Fibroblast of lung (primary cell): ENCODE measurements around the gene PTF1A. TPM values are rescaled to one million over a fixed set of nuclear protein-coding genes. Genes with fewer than 3 reads are reported as not detected.

ENCODE experiments used
- DNase-seq, 2 donors: peaks; one replicate each; pipeline versions ENCODE4 v3.0.0 to v3.0.0-alpha.2; 2010; ENCODE audit warnings: low read depth in 2 of 2
- H2AFZ ChIP-seq: 2 replicates; pipeline ENCODE4 v1.5.1; 2012; ENCODE audit warnings: low read length, control low read depth, inconsistent platforms
- H3K27ac ChIP-seq: 2 replicates; pipeline ENCODE4 v1.5.1; 2011; ENCODE audit warnings: low read length, control low read depth; ENCODE audit not compliant: insufficient read depth
- H3K27me3 ChIP-seq: 2 replicates; pipeline ENCODE4 v1.5.1; 2011; ENCODE audit warnings: mild to moderate bottlenecking, low read length; ENCODE audit not compliant: control insufficient read depth, insufficient read depth
- H3K36me3 ChIP-seq: 2 replicates; pipeline ENCODE4 v1.5.1; 2011; ENCODE audit warnings: low read length; ENCODE audit not compliant: control insufficient read depth, insufficient read depth
- H3K4me1 ChIP-seq: 2 replicates; pipeline ENCODE4 v1.5.1; 2011; ENCODE audit warnings: low read length; ENCODE audit not compliant: control insufficient read depth, insufficient read depth; ENCODE audit errors: extremely low read depth
- H3K4me2 ChIP-seq: 2 replicates; pipeline ENCODE4 v1.5.1; 2011; ENCODE audit warnings: low read length, control low read depth; ENCODE audit not compliant: insufficient read depth; ENCODE audit errors: extremely low read depth
- H3K4me3 ChIP-seq, 4 experiments: fragments of 200-600 bp in 1 of 4; sonication (generic) in 1 of 4; replicated peaks in 1 of 4; 2 replicates each; pipeline ENCODE4 v1.5.1; 2011 to 2016; ENCODE audit warnings: low read length in 4 of 4, low read depth in 3 of 4, mild to moderate bottlenecking in 3 of 4, control low read depth in 2 of 4, inconsistent platforms in 1 of 4, mixed read lengths in 1 of 4; ENCODE audit not compliant: insufficient read depth in 1 of 4; ENCODE audit errors: control extremely low read depth in 1 of 4
- H3K79me2 ChIP-seq: 2 replicates; pipeline ENCODE4 v1.5.1; 2012; ENCODE audit warnings: mild to moderate bottlenecking, low read length, inconsistent platforms; ENCODE audit not compliant: control insufficient read depth, insufficient read depth
- H3K9ac ChIP-seq: 2 replicates; pipeline ENCODE4 v1.5.1; 2011; ENCODE audit warnings: mild to moderate bottlenecking, low read length, control low read depth; ENCODE audit not compliant: insufficient read depth
- H3K9me3 ChIP-seq: 2 replicates; pipeline ENCODE4 v1.5.1; 2012; ENCODE audit warnings: low read depth, low read length; ENCODE audit not compliant: control insufficient read depth, insufficient read depth
- H4K20me1 ChIP-seq: 2 replicates; pipeline ENCODE4 v1.5.1; 2011; ENCODE audit warnings: low read length; ENCODE audit not compliant: control insufficient read depth, insufficient read depth; ENCODE audit errors: extremely low read depth
- EZH2 ChIP-seq: IDR thresholded peaks from 2 replicates; pipeline ENCODE4 v1.5.1; 2012; ENCODE audit warnings: low read length, control low read depth, mild to moderate bottlenecking; ENCODE audit errors: missing control alignments
- polyA plus RNA-seq, 2 donors: library from polyadenylated mRNA; depleted of rRNA in 1 of 2; stranded (reverse) in 1 of 2; unstranded in 1 of 2; fragments of >200 nt; gene quantifications; 2 replicates each; pipeline ENCODE4 v1.2.1, GENCODE V29; 2011 to 2012; ENCODE audit warnings: missing spikeins in 1 of 2
- total RNA-seq: library from RNA; depleted of rRNA; stranded (reverse); fragments of >200 nt; gene quantifications from 2 replicates; pipeline ENCODE4 v1.2.1, GENCODE V29; 2014
- TF ChIP-seq, protein P1 (sequence below), 2 donors: IDR thresholded peaks in 1 of 2; conservative IDR thresholded peaks in 1 of 2; 1 replicate in 1 of 2; 2 replicates in 1 of 2; pipeline ENCODE4 v1.5.1; 2011 to 2012; ENCODE audit warnings: low read length in 2 of 2, control low read depth in 1 of 2, inconsistent platforms in 1 of 2, low read depth in 1 of 2, mild to moderate bottlenecking in 1 of 2

Gene PTF1A
- total and polyA plus RNA-seq, 2 donors (not counting 1 experiment from before 2014, with no cell fraction given), result not detected

DNA sequence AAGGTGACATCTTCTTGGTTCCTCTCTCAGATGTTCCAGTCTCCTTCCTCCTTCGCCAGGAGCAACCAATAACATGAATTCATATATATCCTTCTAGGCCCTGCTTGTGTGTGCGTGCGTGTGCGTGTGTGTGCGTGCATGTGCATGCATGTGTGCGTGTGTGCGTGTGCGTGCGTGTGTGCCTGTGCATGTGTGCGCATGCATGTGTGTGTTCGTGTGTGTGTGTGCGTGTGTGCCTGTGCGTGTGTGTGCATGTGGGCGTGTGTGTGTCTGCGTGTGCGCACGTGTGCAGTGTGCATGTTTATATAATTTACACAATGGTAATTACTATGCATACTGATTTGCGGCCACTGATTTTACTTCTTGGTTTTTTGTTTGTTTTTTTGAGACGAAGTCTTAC is 43.9 kb upstream of the PTF1A start:
- H4K20me1 ChIP-seq, result no peaks in the 10 kb centered on the region
- H3K36me3 ChIP-seq, result no peaks in the 10 kb centered on the region
- no peak overlapping the region for H2AFZ ChIP-seq
- no peaks in the 10 kb centered on the region for H3K79me2 ChIP-seq
- no peak overlapping the region for H3K27ac ChIP-seq
- no peak overlapping the region for H3K9ac ChIP-seq
- no peak for TF ChIP-seq EZH2
- TF ChIP-seq, protein P1, sequence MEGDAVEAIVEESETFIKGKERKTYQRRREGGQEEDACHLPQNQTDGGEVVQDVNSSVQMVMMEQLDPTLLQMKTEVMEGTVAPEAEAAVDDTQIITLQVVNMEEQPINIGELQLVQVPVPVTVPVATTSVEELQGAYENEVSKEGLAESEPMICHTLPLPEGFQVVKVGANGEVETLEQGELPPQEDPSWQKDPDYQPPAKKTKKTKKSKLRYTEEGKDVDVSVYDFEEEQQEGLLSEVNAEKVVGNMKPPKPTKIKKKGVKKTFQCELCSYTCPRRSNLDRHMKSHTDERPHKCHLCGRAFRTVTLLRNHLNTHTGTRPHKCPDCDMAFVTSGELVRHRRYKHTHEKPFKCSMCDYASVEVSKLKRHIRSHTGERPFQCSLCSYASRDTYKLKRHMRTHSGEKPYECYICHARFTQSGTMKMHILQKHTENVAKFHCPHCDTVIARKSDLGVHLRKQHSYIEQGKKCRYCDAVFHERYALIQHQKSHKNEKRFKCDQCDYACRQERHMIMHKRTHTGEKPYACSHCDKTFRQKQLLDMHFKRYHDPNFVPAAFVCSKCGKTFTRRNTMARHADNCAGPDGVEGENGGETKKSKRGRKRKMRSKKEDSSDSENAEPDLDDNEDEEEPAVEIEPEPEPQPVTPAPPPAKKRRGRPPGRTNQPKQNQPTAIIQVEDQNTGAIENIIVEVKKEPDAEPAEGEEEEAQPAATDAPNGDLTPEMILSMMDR (conservative IDR thresholded peaks at IDR 0.05 in 1 of 2, IDR thresholded peaks at IDR 0.05 in 1 of 2; ENCODE audit: low read depth in 1 of 2, low read length in 2 of 2), result no peak
- no peaks in the 10 kb centered on the region for H3K4me1 ChIP-seq
- H3K4me2 ChIP-seq, result no peak overlapping the region
- no peaks in the 10 kb centered on the region for H3K27me3 ChIP-seq
- H3K9me3 ChIP-seq, result no peaks in the 10 kb centered on the region
- no peak for DNase-seq
- no peak overlapping the region for H3K4me3 ChIP-seq

DNA sequence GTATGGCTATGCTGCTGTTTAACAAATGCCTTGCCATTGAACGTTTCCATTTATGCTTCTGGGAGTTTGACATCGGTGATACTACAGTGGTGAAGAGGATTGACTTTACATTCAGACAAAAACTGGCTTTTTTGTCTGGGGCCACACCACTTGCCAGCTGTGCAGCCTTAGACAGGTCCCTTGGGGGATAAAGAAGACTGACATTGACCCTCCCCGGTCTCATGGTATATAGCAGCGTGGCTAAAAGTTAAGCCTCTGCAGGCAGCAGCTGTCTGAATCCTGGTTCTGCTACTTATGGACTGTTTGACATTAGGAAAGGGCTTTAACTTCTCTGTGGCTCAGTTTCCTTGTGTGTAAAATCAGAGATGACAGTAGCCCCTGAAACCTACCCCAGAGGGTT is 42.0 kb upstream of the PTF1A start:
- H3K27me3 ChIP-seq, result no peaks in the 10 kb centered on the region
- no peak overlapping the region for H3K27ac ChIP-seq
- no peaks in the 10 kb centered on the region for H3K79me2 ChIP-seq
- H3K36me3 ChIP-seq, result no peaks in the 10 kb centered on the region
- no peak overlapping the region for H3K4me3 ChIP-seq
- TF ChIP-seq EZH2, result no peak
- TF ChIP-seq, protein P1 (conservative IDR thresholded peaks at IDR 0.05 in 1 of 2, IDR thresholded peaks at IDR 0.05 in 1 of 2; ENCODE audit: low read depth in 1 of 2, low read length in 2 of 2), result no peak
- H3K9me3 ChIP-seq, result no peaks in the 10 kb centered on the region
- no peak overlapping the region for H3K9ac ChIP-seq
- no peaks in the 10 kb centered on the region for H3K4me1 ChIP-seq
- H4K20me1 ChIP-seq, result no peaks in the 10 kb centered on the region
- no peak overlapping the region for H2AFZ ChIP-seq
- DNase-seq, result no peak
- H3K4me2 ChIP-seq, result no peak overlapping the region

DNA sequence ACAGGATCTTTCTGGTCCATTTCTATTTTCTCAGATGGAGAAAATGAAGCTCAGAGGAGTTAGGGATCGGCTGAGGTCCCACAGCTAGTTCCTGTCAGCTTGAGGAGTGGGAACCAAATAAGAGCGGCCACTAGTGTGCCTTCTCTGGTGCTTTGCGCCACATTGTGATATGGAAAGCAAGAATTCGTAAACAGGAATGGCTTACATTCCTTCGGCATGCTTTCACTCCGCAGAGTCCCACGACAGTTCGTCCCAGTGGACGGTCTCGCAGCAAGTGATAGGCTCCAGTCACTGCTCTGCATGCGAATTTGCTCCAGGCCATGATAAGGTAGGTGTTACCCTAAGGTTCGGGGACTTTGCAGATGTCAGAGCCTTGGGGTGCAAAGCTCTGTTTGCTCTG is 41.5 kb upstream of the PTF1A start:
- H3K4me3 ChIP-seq, result no peak overlapping the region
- no peaks in the 10 kb centered on the region for H3K9me3 ChIP-seq
- H3K27me3 ChIP-seq, result no peaks in the 10 kb centered on the region
- TF ChIP-seq EZH2, result no peak
- TF ChIP-seq, protein P1 (conservative IDR thresholded peaks at IDR 0.05 in 1 of 2, IDR thresholded peaks at IDR 0.05 in 1 of 2; ENCODE audit: low read depth in 1 of 2, low read length in 2 of 2), result no peak
- H3K27ac ChIP-seq, result no peak overlapping the region
- H3K4me1 ChIP-seq, result no peaks in the 10 kb centered on the region
- no peak overlapping the region for H3K4me2 ChIP-seq
- no peaks in the 10 kb centered on the region for H3K79me2 ChIP-seq
- H2AFZ ChIP-seq, result no peak overlapping the region
- no peak overlapping the region for H3K9ac ChIP-seq
- DNase-seq, result no peak
- no peaks in the 10 kb centered on the region for H4K20me1 ChIP-seq
- H3K36me3 ChIP-seq, result no peaks in the 10 kb centered on the region
